Vagina (tissue), 2 donors: ENCODE measurements around the gene PIGC. TPM values are rescaled to one million over a fixed set of nuclear protein-coding genes. Genes with fewer than 3 reads are reported as not detected.

Experiments
- DNase-seq, 2 donors: peaks; one replicate each; pipeline ENCODE4 v3.0.0-alpha.2; 2017; ENCODE audit errors: extremely low spot score in 2 of 2
- H3K27ac ChIP-seq: fragments of 200-600 bp; sonication (generic); one replicate; pipeline ENCODE4 v1.5.1; 2019
- H3K27me3 ChIP-seq: fragments of 200-600 bp; sonication (generic); one replicate; pipeline ENCODE4 v1.5.1; 2019
- H3K36me3 ChIP-seq, 2 donors: fragments of 200-600 bp; sonication (generic); one replicate each; pipeline ENCODE4 v1.5.1; 2017 to 2019
- H3K4me1 ChIP-seq: fragments of 200-600 bp; sonication (generic); one replicate; pipeline ENCODE4 v1.5.1; 2019
- H3K4me3 ChIP-seq, 2 donors: fragments of 200-600 bp; sonication (generic); 1 replicate in 1 of 2; 2 replicates in 1 of 2; pipeline ENCODE4 v1.5.1; 2016 to 2019
- H3K9me3 ChIP-seq: fragments of 200-600 bp; sonication (generic); one replicate; pipeline ENCODE4 v1.5.1; 2019
- POLR2A ChIP-seq, 2 donors: fragments of 450-650 bp; IDR thresholded peaks; one replicate each; pipeline ENCODE4 v1.6.1; 2017; ENCODE audit warnings: antibody characterized with exemption in 2 of 2, mild to moderate bottlenecking in 2 of 2, moderate library complexity in 2 of 2
- POLR2AphosphoS5 ChIP-seq, 2 donors: sonication (generic); formaldehyde crosslinking; IDR thresholded peaks; one replicate each; pipeline ENCODE4 v1.9.0; 2017; ENCODE audit warnings: antibody characterized with exemption in 2 of 2, mild to moderate bottlenecking in 2 of 2, low read depth in 1 of 2; ENCODE audit not compliant: insufficient read depth in 1 of 2
- intact Hi-C: fragments of 100-400 bp; cut with DNase I; formaldehyde crosslinking; loops from one replicate; pipeline ENCODE4 v1.15.1; 2023
- total RNA-seq: library from RNA; depleted of rRNA; stranded (reverse); fragments of >200 nt; gene quantifications from one replicate; pipeline ENCODE4 v1.2.3, GENCODE V29; 2016
- TF ChIP-seq, protein P1 (sequence below), 3 experiments: fragments of 450-650 bp in 2 of 3; fragments of 200-600 bp in 1 of 3; sonication (generic) in 1 of 3; IDR thresholded peaks; one replicate each; pipeline ENCODE4 v1.5.1; 2017 to 2019; ENCODE audit warnings: antibody characterized with exemption in 3 of 3, mild to moderate bottlenecking in 2 of 3, moderate library complexity in 2 of 3

Gene PIGC
- total RNA-seq, 1 donor from 2014 or later, result 14.5 TPM

DNA sequence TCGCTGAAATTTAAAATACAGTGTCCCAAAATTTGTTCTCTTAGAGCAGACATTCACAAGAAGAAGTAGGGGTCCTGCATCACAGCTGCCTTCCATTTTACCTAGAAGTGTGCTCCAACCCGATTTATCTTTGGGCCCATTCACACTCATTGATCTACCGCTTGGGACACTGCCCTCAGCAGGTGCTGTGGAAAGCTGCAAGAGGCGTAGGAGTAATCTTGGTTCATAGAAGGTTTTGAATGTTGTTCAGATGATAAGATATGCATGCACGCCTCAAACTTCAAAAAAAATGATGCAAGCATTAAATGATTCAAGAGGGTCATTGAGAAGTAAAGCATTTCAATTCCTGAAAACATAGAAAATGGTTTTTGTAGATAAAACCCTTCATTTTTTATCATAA lies 42.0 kb downstream of the PIGC start:
- no peaks in the 10 kb centered on the region for H3K9me3 ChIP-seq
- no peaks in the 10 kb centered on the region for H3K36me3 ChIP-seq
- H3K27ac ChIP-seq, result no peak overlapping the region
- no peak for TF ChIP-seq POLR2AphosphoS5 (IDR thresholded peaks at IDR 0.05; ENCODE audit: insufficient read depth in 1 of 2, low read depth in 1 of 2)
- no peak for TF ChIP-seq POLR2A (IDR thresholded peaks at IDR 0.05)
- TF ChIP-seq, protein P1, sequence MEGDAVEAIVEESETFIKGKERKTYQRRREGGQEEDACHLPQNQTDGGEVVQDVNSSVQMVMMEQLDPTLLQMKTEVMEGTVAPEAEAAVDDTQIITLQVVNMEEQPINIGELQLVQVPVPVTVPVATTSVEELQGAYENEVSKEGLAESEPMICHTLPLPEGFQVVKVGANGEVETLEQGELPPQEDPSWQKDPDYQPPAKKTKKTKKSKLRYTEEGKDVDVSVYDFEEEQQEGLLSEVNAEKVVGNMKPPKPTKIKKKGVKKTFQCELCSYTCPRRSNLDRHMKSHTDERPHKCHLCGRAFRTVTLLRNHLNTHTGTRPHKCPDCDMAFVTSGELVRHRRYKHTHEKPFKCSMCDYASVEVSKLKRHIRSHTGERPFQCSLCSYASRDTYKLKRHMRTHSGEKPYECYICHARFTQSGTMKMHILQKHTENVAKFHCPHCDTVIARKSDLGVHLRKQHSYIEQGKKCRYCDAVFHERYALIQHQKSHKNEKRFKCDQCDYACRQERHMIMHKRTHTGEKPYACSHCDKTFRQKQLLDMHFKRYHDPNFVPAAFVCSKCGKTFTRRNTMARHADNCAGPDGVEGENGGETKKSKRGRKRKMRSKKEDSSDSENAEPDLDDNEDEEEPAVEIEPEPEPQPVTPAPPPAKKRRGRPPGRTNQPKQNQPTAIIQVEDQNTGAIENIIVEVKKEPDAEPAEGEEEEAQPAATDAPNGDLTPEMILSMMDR (IDR thresholded peaks at IDR 0.05), result no peak
- H3K4me1 ChIP-seq, result peaks cover 31% of the 10 kb centered on the region
- H3K4me3 ChIP-seq, result no peak overlapping the region
- intact Hi-C loops, result no loop called here
- DNase-seq, result no peak
- H3K27me3 ChIP-seq, result no peaks in the 10 kb centered on the region

DNA sequence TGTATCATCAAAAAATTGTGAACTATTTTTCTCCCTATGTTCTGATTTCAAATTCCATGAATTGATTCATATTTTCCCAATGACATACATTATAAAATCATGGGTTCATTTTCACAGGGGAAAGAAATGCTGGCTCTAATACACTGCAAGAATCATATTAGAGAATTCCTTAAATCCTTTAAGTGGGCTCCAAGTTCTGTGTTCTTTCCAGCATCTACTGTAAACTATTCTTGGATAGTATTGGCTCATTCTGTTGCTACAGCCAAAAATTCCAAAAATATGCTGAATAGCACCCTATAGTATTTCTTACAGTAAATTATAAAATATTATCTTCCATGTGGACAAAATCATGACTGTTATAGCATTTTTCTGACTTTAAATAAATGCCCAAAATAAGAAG lies 42.4 kb downstream of the PIGC start:
- Histone ChIP-seq H3K9me3 (no peaks in the 10 kb centered on the region), H3K36me3 (no peaks in the 10 kb centered on the region), H3K4me1 (peaks cover 31% of the 10 kb centered on the region), H3K27ac (no peak overlapping the region), H3K27me3 (no peaks in the 10 kb centered on the region), H3K4me3 (no peak overlapping the region)
- intact Hi-C loops, result no loop called here
- TF ChIP-seq, protein P1 (IDR thresholded peaks at IDR 0.05), result no peak
- TF ChIP-seq POLR2A (IDR thresholded peaks at IDR 0.05), result no peak
- no peak for TF ChIP-seq POLR2AphosphoS5 (IDR thresholded peaks at IDR 0.05; ENCODE audit: insufficient read depth in 1 of 2, low read depth in 1 of 2)
- DNase-seq, result no peak

DNA sequence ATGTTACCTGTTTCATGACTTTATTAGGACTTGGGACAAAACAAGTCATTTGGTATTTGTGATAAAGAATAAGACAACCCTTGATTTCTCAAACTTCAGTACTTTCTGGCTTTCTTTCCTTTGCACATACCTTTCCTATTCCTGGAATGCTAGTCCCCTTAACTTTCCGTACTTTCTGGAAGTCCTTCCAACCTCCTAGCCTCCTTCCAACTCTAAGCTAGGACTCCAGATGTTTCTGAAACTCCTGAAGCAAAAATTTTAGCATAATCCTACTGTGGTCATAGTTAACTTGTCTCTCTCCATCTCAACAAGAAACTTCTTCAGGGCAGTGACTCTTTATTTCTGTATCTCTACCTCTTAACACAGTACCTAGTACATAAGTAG lies 43.2 kb downstream of the PIGC start:
- Histone ChIP-seq H3K4me1 (peaks cover 31% of the 10 kb centered on the region), H3K4me3 (no peak overlapping the region), H3K36me3 (no peaks in the 10 kb centered on the region), H3K27me3 (no peaks in the 10 kb centered on the region), H3K27ac (peak overlapping the region; percentile 74), H3K9me3 (no peaks in the 10 kb centered on the region)
- intact Hi-C loops, result no loop called here
- no peak for DNase-seq
- TF ChIP-seq POLR2A (IDR thresholded peaks at IDR 0.05) (no peak), POLR2AphosphoS5 (IDR thresholded peaks at IDR 0.05; ENCODE audit: insufficient read depth in 1 of 2, low read depth in 1 of 2) (no peak)
- TF ChIP-seq, protein P1 (IDR thresholded peaks at IDR 0.05), result no peak

DNA sequence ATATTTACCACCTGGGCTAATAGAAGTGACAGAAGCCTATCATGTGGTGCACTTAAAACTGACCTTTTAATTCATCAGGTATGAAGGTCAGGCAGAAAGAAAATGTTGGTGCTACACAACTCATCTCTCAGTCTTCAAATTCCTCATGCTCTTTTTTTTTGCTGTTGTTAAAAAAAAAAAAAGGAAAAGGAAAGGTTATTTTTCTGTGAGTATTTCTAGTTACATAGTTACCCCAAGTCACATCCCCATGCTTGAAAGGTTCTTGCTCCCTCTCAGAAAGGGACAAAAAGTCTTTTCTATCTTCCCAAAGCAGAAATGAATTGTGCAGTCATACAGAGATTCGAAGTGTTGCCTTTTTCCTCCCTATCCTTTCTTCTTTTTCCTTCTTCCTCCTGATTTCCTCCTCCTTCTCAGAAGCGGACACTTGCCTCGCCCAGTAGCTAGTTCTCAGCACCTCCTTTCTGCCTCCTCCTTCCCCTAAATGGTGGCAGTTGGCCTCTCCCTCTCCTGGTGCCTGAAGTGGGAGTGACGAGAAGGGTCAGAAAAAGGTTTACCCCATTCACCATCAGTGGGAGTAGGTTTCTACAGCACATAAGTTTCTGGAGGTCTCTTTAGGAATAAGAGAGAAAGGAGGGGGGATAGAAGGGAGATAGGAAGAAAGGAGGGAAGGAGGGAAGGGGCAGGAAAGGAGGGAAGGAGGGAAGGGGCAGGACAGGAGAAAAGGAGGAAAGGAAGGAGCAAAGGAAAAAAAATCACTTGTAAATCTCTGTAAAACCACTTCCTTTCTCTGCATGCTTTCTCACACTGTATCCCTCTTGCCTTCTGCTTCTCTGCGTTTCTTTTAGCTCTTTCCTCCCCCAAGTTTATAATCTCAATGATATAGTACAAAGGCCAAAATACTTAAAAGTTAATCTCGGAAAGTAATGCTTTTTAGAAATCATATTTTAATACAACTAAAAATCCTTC lies 43.8 kb downstream of the PIGC start:
- H3K9me3 ChIP-seq, result no peaks in the 10 kb centered on the region
- no peak for DNase-seq
- H3K4me3 ChIP-seq, result no peak overlapping the region
- peak overlapping the region; percentile 74 for H3K27ac ChIP-seq
- H3K36me3 ChIP-seq, result no peaks in the 10 kb centered on the region
- intact Hi-C loops, result loop anchor here (10.0 kb wide), 1 partner anchor 255 kb away; no protein-coding TSS in a partner anchor
- H3K4me1 ChIP-seq, result peaks cover 31% of the 10 kb centered on the region
- no peaks in the 10 kb centered on the region for H3K27me3 ChIP-seq
- TF ChIP-seq POLR2AphosphoS5 (IDR thresholded peaks at IDR 0.05; ENCODE audit: insufficient read depth in 1 of 2, low read depth in 1 of 2) (no peak), POLR2A (IDR thresholded peaks at IDR 0.05) (no peak)
- TF ChIP-seq, protein P1 (IDR thresholded peaks at IDR 0.05), result no peak
